Mucosa of descending colon (tissue), 3 donors: Measurements from ENCODE around the gene CLASP2. TPM values are rescaled to one million over a fixed set of nuclear protein-coding genes. Genes with fewer than 3 reads are reported as not detected.

ENCODE experiments used
- ATAC-seq: fragments of 200-7000 bp; cut with Tn5 transposase; one replicate; pipeline ENCODE4 v1.9.1; 2020; ENCODE audit warnings: mild to moderate bottlenecking, moderate library complexity
- DNase-seq, 3 donors: peaks; one replicate each; pipeline ENCODE4 v3.0.0-alpha.2; 2020
- H3K36me3 ChIP-seq: fragments of 200-600 bp; one replicate; pipeline ENCODE4 v1.8.0; 2021; ENCODE audit warnings: low read depth, mild to moderate bottlenecking
- H3K4me1 ChIP-seq: fragments of 200-600 bp; one replicate; pipeline ENCODE4 v1.8.0; 2021; ENCODE audit warnings: low read depth, mild to moderate bottlenecking
- H3K4me3 ChIP-seq: fragments of 200-600 bp; one replicate; pipeline ENCODE4 v1.8.0; 2021; ENCODE audit warnings: mild to moderate bottlenecking
- H3K9me3 ChIP-seq: fragments of 200-600 bp; one replicate; pipeline ENCODE4 v1.8.0; 2021; ENCODE audit warnings: mild to moderate bottlenecking
- CTCF ChIP-seq: fragments of 200-600 bp; IDR thresholded peaks from one replicate; pipeline ENCODE4 v1.8.0; 2022; ENCODE audit warnings: antibody characterized with exemption, mild to moderate bottlenecking
- intact Hi-C, 2 donors: fragments of 100-400 bp; cut with DNase I in 1 of 2; cut with micrococcal nuclease in 1 of 2; formaldehyde crosslinking; loops; one replicate each; pipeline versions ENCODE4 v1.11.0 to v1.11.1; 2022; cut with DNase I, micrococcal nuclease
- total RNA-seq, 3 donors: library from RNA; stranded (reverse); fragmentation: NEBNext Ultra II Directional in 2 of 3; extraction: Animal tissue kit (Norgen Biotek cat#: 25700) in 2 of 3; gene quantifications; one replicate each; pipeline versions ENCODE4 v1.2.1 to v1.2.4, GENCODE V29; 2021 to 2023
- donor health status: DM: no; HTN: no; CAD: no; lungs with moderate emphysema.
- donor health status: DM: no; HTN: no; CAD: no.
- donor health status: DM: no; HTN: yes; CAD: no.

The CLASP2 gene
- total RNA-seq, 3 donors from 2014 or later, result 33.6 to 66.6 (median 44.5) TPM

DNA sequence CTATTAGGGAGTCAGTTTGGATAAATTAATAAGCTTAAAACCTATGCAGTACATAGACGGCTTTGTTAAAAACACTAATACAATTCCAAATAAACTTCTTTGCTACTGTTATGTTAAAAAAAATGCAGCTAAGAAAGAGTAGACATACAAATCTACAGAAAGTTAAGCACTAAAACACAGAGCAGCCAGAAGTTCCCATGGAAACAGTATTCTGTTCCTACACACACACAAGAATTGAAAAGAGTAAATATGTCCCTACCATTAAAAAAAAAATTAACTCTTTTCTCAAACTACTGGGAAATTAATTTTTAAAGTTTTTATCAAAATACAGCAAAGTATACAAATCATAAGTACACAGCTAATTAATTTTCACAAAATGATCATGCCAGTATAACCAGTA is 71.6 kb downstream of the CLASP2 start:
- Histone ChIP-seq H3K4me1 (no peaks in the 10 kb centered on the region), H3K36me3 (no peaks in the 10 kb centered on the region), H3K4me3 (no peak overlapping the region), H3K9me3 (no peaks in the 10 kb centered on the region)
- intact Hi-C loops, result no loop called here
- no peak for TF ChIP-seq CTCF
- DNase-seq (no peak), ATAC-seq (no peak)

GRCh38 chr3:33645060-33645647 is 72.9 kb downstream of the CLASP2 start:
- DNase-seq, result peak in 1 of 3 donors; percentile 8
- ATAC-seq, result peak; percentile 25
- intact Hi-C loops, result no loop called here
- Histone ChIP-seq H3K36me3 (no peaks in the 10 kb centered on the region), H3K4me1 (no peaks in the 10 kb centered on the region), H3K9me3 (no peaks in the 10 kb centered on the region), H3K4me3 (no peak overlapping the region)
- TF ChIP-seq CTCF, result no peak

GRCh38 chr3:33644582-33644981 is 73.5 kb downstream of the CLASP2 start:
- DNase-seq (no peak), ATAC-seq (no peak)
- Histone ChIP-seq H3K36me3 (no peaks in the 10 kb centered on the region), H3K4me1 (no peaks in the 10 kb centered on the region), H3K9me3 (no peaks in the 10 kb centered on the region), H3K4me3 (no peak overlapping the region)
- TF ChIP-seq CTCF, result no peak
- intact Hi-C loops, result no loop called here

DNA sequence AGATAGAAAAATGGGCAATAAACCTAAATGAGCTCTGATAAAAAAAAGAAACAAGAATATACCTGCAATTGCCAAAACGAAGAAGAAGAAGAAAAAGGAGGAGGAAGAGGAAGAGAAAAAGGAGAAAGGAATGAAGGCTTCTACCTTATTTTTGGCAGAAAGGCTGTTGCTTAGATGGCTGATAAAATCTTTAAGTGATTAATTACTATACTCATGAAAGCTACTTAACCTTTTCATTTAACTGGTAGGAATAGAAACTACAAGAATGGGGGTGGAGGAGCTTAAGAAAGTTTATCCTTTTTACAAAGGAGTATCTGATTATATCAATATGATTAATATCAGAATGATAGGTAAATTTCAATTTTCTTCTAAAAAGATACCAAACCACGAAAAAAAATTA is 75.2 kb downstream of the CLASP2 start:
- no peaks in the 10 kb centered on the region for H3K4me1 ChIP-seq
- no peak for TF ChIP-seq CTCF
- DNase-seq (no peak), ATAC-seq (no peak)
- intact Hi-C loops, result no loop called here
- no peaks in the 10 kb centered on the region for H3K9me3 ChIP-seq
- no peak overlapping the region for H3K4me3 ChIP-seq
- no peaks in the 10 kb centered on the region for H3K36me3 ChIP-seq

DNA sequence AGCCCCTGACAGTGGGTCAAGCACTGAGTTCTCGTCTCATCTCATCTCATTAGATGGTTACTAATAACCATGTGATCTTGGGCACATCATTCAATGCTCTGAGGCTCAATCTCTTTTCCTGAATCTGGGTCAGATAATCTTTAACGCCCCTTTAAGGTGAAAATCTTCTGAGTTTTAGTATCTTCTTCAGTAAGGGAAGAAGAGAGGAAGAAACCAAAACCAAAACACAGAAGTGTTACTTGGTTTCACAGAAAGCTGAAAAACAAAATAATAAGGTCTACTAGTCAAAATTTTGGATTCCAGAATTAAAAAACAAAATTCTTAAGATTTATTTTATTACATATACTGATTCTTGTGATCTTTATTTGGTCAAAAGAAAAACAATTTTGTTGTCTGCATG is 78.2 kb downstream of the CLASP2 start:
- intact Hi-C loops, result loop anchor here (5.0 to 10.0 kb wide), 3 partner anchors 77 to 147 kb away; partner anchors contain the start of gene CLASP2 (in 1 of the 2)
- no peaks in the 10 kb centered on the region for H3K9me3 ChIP-seq
- H3K4me3 ChIP-seq, result no peak overlapping the region
- DNase-seq (no peak), ATAC-seq (no peak)
- no peaks in the 10 kb centered on the region for H3K36me3 ChIP-seq
- TF ChIP-seq CTCF, result no peak
- no peaks in the 10 kb centered on the region for H3K4me1 ChIP-seq

- intact Hi-C loops, result loop anchor here (5.0 to 10.0 kb wide), 3 partner anchors 80 to 150 kb away; partner anchors contain the start of gene CLASP2 (in 1 of the 2)
- no peak for ATAC-seq
- Histone ChIP-seq H3K36me3 (no peaks in the 10 kb centered on the region), H3K4me3 (no peak overlapping the region), H3K9me3 (no peaks in the 10 kb centered on the region), H3K4me1 (no peaks in the 10 kb centered on the region)
- no peak for TF ChIP-seq CTCF
- DNase-seq, result no peak
These were observed 80.6 kb downstream of the CLASP2 start for GRCh38 chr3:33637482-33637881.
